WTC11 (cell line): ENCODE results near the gene RAC2. TPM values are rescaled to one million over a fixed set of nuclear protein-coding genes. Genes with fewer than 3 reads are reported as not detected.

Experiments used
- ATAC-seq: fragments of 200-7000 bp; cut with Tn5 transposase; 2 replicates; pipeline ENCODE4 v1.10.0; 2021; ENCODE audit warnings: mild to moderate bottlenecking, moderate library complexity
- CTCF ChIA-PET: fragments of 300-600 bp; sonication (Branson Sonifier 250); formaldehyde crosslinking; loops from one replicate; lab custom pipeline; 2021; ENCODE audit warnings: antibody characterized with exemption; lab: Charles Lee
- POLR2A ChIA-PET: fragments of 350-600 bp; sonication (Branson Sonifier 250); formaldehyde crosslinking; loops from one replicate; lab custom pipeline; 2021; ENCODE audit warnings: antibody characterized with exemption; lab: Charles Lee
- DNase-seq: peaks from one replicate; pipeline ENCODE4 v3.0.0; 2021; ENCODE audit warnings: low spot score
- H3K27ac Mint-ChIP-seq: 2 replicates; pipeline ENCODE4 v1.8.0; 2021; ENCODE audit warnings: mixed read lengths
- H3K27me3 Mint-ChIP-seq: 2 replicates; pipeline ENCODE4 v1.8.0; 2021; ENCODE audit warnings: low read depth, mild to moderate bottlenecking, moderate library complexity, mixed read lengths
- H3K36me3 Mint-ChIP-seq: 2 replicates; pipeline ENCODE4 v1.8.0; 2021; ENCODE audit warnings: mixed read lengths
- H3K4me1 Mint-ChIP-seq: 2 replicates; pipeline ENCODE4 v1.8.0; 2022; ENCODE audit warnings: mixed read lengths
- H3K4me3 Mint-ChIP-seq: 2 replicates; pipeline ENCODE4 v1.8.0; 2021; ENCODE audit warnings: mild to moderate bottlenecking, moderate library complexity, mixed read lengths
- H3K9me3 Mint-ChIP-seq: 2 replicates; pipeline ENCODE4 v1.8.0; 2021; ENCODE audit warnings: mixed read lengths
- CBFB ChIP-seq: sonication (generic); formaldehyde crosslinking; IDR thresholded peaks from 2 replicates; pipeline ENCODE4 v1.8.1; 2022; ENCODE audit warnings: mild to moderate bottlenecking, low read depth, missing genetic modification reagents
- CREB1 ChIP-seq: sonication (generic); formaldehyde crosslinking; IDR thresholded peaks from 2 replicates; pipeline ENCODE4 v1.8.0; 2023; ENCODE audit warnings: mild to moderate bottlenecking, missing genetic modification reagents
- EMX1 ChIP-seq: fragments of 250-450 bp; sonication (Bioruptor Pico); IDR thresholded peaks from 2 replicates; pipeline ENCODE4 v1.8.0; 2021; ENCODE audit warnings: mild to moderate bottlenecking
- FOXJ3 ChIP-seq: sonication (generic); formaldehyde crosslinking; IDR thresholded peaks from 2 replicates; pipeline ENCODE4 v1.9.0; 2021; ENCODE audit warnings: missing genetic modification reagents, mild to moderate bottlenecking, borderline replicate concordance
- FOXP1 ChIP-seq: sonication (generic); formaldehyde crosslinking; IDR thresholded peaks from 2 replicates; pipeline ENCODE4 v1.8.0; 2022; ENCODE audit warnings: missing genetic modification reagents, mild to moderate bottlenecking, moderate library complexity, borderline replicate concordance
- GTF2I ChIP-seq: fragments of 250-450 bp; sonication (Bioruptor Pico); conservative IDR thresholded peaks from 2 replicates; pipeline ENCODE4 v1.4.0; 2021; ENCODE audit warnings: mild to moderate bottlenecking
- IRF2 ChIP-seq: sonication (generic); formaldehyde crosslinking; IDR thresholded peaks from 2 replicates; pipeline ENCODE4 v1.8.0; 2022; ENCODE audit warnings: low read depth, missing genetic modification reagents, borderline replicate concordance
- JAZF1 ChIP-seq: fragments of 250-450 bp; sonication (Bioruptor Pico); IDR thresholded peaks from 2 replicates; pipeline ENCODE4 v1.9.0; 2021; ENCODE audit warnings: moderate library complexity, mild to moderate bottlenecking, inconsistent platforms
- KAT7 ChIP-seq: sonication (generic); formaldehyde crosslinking; IDR thresholded peaks from 2 replicates; pipeline ENCODE4 v1.8.1; 2023; ENCODE audit warnings: missing genetic modification reagents, mild to moderate bottlenecking, borderline replicate concordance
- MXD4 ChIP-seq: fragments of 250-450 bp; sonication (Bioruptor Pico); IDR thresholded peaks from 2 replicates; pipeline ENCODE4 v1.8.0; 2021; ENCODE audit warnings: mild to moderate bottlenecking, moderate library complexity, borderline replicate concordance
- MYBL2 ChIP-seq: sonication (generic); formaldehyde crosslinking; IDR thresholded peaks from 2 replicates; pipeline ENCODE4 v1.8.1; 2023; ENCODE audit warnings: mild to moderate bottlenecking, moderate library complexity, missing genetic modification reagents
- NFE2L1 ChIP-seq: sonication (generic); formaldehyde crosslinking; IDR thresholded peaks from 2 replicates; pipeline ENCODE4 v1.8.1; 2023; ENCODE audit warnings: missing genetic modification reagents
- NR1H2 ChIP-seq: sonication (generic); formaldehyde crosslinking; IDR thresholded peaks from 2 replicates; pipeline ENCODE4 v1.9.0; 2021; ENCODE audit warnings: mild to moderate bottlenecking, moderate library complexity, missing genetic modification reagents
- NR2C2 ChIP-seq: sonication (generic); formaldehyde crosslinking; IDR thresholded peaks from 2 replicates; pipeline ENCODE4 v1.8.0; 2022; ENCODE audit warnings: mild to moderate bottlenecking, missing genetic modification reagents
- RELA ChIP-seq: sonication (generic); formaldehyde crosslinking; IDR thresholded peaks from 2 replicates; pipeline ENCODE4 v1.8.1; 2022; ENCODE audit warnings: missing genetic modification reagents, mild to moderate bottlenecking, borderline replicate concordance
- SP1 ChIP-seq: sonication (generic); formaldehyde crosslinking; conservative IDR thresholded peaks from 2 replicates; pipeline ENCODE4 v1.8.1; 2022; ENCODE audit warnings: missing genetic modification reagents
- TEAD1 ChIP-seq: sonication (generic); formaldehyde crosslinking; IDR thresholded peaks from 2 replicates; pipeline ENCODE4 v1.8.0; 2022; ENCODE audit warnings: mild to moderate bottlenecking, missing genetic modification reagents
- TEAD4 ChIP-seq: sonication (generic); formaldehyde crosslinking; IDR thresholded peaks from 2 replicates; pipeline ENCODE4 v1.8.0; 2022; ENCODE audit warnings: mild to moderate bottlenecking, missing genetic modification reagents
- TP53 ChIP-seq: sonication (generic); formaldehyde crosslinking; IDR thresholded peaks from 2 replicates; pipeline ENCODE4 v1.8.1; 2023; ENCODE audit warnings: mild to moderate bottlenecking, missing genetic modification reagents
- ZNF232 ChIP-seq: sonication (generic); formaldehyde crosslinking; IDR thresholded peaks from 2 replicates; pipeline ENCODE4 v1.8.0; 2022; ENCODE audit warnings: mild to moderate bottlenecking, missing genetic modification reagents
- ZNF416 ChIP-seq: fragments of 250-450 bp; sonication (Bioruptor Pico); IDR thresholded peaks from 2 replicates; pipeline ENCODE4 v1.9.0; 2021; ENCODE audit warnings: mild to moderate bottlenecking, inconsistent platforms
- total RNA-seq: library from RNA; stranded (reverse); gene quantifications from 3 replicates; pipeline ENCODE4 v1.2.3, GENCODE V29; 2021
- TF ChIP-seq, protein P1 (sequence below): sonication (generic); formaldehyde crosslinking; IDR thresholded peaks from 2 replicates; pipeline ENCODE4 v1.8.0; 2023; ENCODE audit warnings: missing genetic modification reagents
- TF ChIP-seq, protein P2 (sequence below): fragments of 250-450 bp; sonication (Bioruptor Pico); IDR thresholded peaks from 2 replicates; pipeline ENCODE4 v1.8.0; 2021; ENCODE audit warnings: mild to moderate bottlenecking
- TF ChIP-seq, protein P3 (sequence below): sonication (generic); formaldehyde crosslinking; IDR thresholded peaks from 2 replicates; pipeline ENCODE4 v1.8.1; 2023; ENCODE audit warnings: mild to moderate bottlenecking, moderate library complexity, missing genetic modification reagents
- TF ChIP-seq, protein P4 (sequence below): sonication (generic); formaldehyde crosslinking; IDR thresholded peaks from 2 replicates; pipeline ENCODE4 v1.8.1; 2022; ENCODE audit warnings: mild to moderate bottlenecking, missing genetic modification reagents, moderate library complexity, borderline replicate concordance
- TF ChIP-seq, protein P5 (sequence below): fragments of 250-450 bp; sonication (Bioruptor Pico); IDR thresholded peaks from 2 replicates; pipeline ENCODE4 v1.9.0; 2021; ENCODE audit warnings: mild to moderate bottlenecking
- TF ChIP-seq, protein P6 (sequence below): fragments of 250-450 bp; sonication (Bioruptor Pico); conservative IDR thresholded peaks from 2 replicates; pipeline ENCODE4 v1.9.0; 2021; ENCODE audit warnings: mild to moderate bottlenecking
- TF ChIP-seq, protein P7 (sequence below): fragments of 250-450 bp; sonication (Bioruptor Pico); IDR thresholded peaks from 2 replicates; pipeline ENCODE4 v1.9.0; 2021; ENCODE audit warnings: moderate library complexity, mild to moderate bottlenecking, inconsistent platforms, borderline replicate concordance

The RAC2 gene
- total RNA-seq, 1 experiment from 2014 or later = 3.6 TPM

DNA sequence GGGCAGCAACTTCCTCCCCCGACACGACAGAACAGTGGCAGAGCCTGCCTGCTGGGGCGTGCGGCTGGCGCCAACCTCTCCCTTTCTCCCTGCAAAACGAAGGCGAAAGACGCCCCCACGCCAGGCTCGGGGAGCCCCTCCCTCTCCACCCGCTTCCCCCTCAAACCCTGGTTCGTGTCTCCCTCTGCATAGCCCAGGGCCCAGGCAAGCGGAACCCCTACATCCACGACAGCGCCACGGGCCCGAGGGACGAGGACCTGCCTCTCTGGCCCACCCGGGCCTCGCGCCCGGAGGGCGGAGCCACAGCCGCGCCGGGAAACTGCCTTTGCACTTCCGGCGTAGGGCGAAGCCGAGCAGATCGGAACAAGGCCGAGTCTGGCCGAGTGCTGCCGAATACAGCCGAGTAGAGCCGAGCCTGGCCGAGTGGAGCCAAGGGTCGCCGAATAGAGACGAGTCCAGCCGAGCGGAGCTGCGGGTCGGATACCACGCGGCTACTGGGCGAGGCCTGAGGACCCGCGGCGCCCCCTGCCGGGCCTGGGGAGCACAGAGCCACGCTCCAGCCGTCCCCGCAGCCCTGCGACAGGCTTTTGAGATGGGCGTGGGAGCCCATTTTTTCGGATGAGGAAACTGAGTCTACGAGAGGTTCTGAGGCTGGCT lies 44.8 kb downstream of the RAC2 start:
- ATAC-seq (peak; percentile 99), DNase-seq (peak; percentile 99)
- H3K4me1 Mint-ChIP-seq = peaks cover 33% of the 10 kb centered on the region
- no peaks in the 10 kb centered on the region for H3K9me3 Mint-ChIP-seq
- POLR2A ChIA-PET = interaction anchor here (1.3 kb wide), 1 partner anchor 12 kb away, joined by 4 read pairs; the partner anchor contains the start of gene C1QTNF6
- 0 out of 2 replicates have a peak, but pooled peaks cover 3% of the 10 kb centered on the region for H3K27me3 Mint-ChIP-seq
- CTCF ChIA-PET = interaction anchor here (0.6 to 4.9 kb wide), 64 partner anchors 9 to 638 kb away, joined by 3 to 68 read pairs (median 6); partner anchors contain the start of genes C1QTNF6, IL2RB, KCTD17 and MFNG
- no peak overlapping the region for H3K27ac Mint-ChIP-seq
- H3K4me3 Mint-ChIP-seq = peak overlapping the region; percentile 70
- H3K36me3 Mint-ChIP-seq = no peaks in the 10 kb centered on the region
- TF ChIP-seq MYBL2 (CRISPR knock-in tag) (peak; percentile 74; the same call in 1 of the 2 replicates), NR1H2 (no peak), NR2C2 (CRISPR knock-in tag) (no peak), RELA (no peak; the same call in 1 of the 2 replicates), KAT7 (0 out of 2 replicates have a peak, but pooled peaks have one; percentile 64), EMX1 (no peak), SP1 (CRISPR knock-in tag) (peak; percentile 67), TP53 (no peak), IRF2 (no peak), ZNF416 (CRISPR knock-in tag) (no peak), MXD4 (CRISPR knock-in tag) (no peak), CREB1 (CRISPR knock-in tag) (no peak), NFE2L1 (CRISPR knock-in tag) (0 out of 2 replicates have a peak, but pooled peaks have one; percentile 41), FOXP1 (CRISPR knock-in tag) (peak; percentile 77; the same call in 1 of the 2 replicates), FOXJ3 (CRISPR knock-in tag) (no peak), TEAD4 (CRISPR knock-in tag) (no peak), ZNF232 (peak; percentile 18; the same call in 1 of the 2 replicates), TEAD1 (CRISPR knock-in tag) (peak; percentile 69), JAZF1 (no peak), CBFB (CRISPR knock-in tag) (peak; percentile 47; the same call in 1 of the 2 replicates), GTF2I (CRISPR knock-in tag) (no peak; the same call in 1 of the 2 replicates)
- TF ChIP-seq, protein P1, sequence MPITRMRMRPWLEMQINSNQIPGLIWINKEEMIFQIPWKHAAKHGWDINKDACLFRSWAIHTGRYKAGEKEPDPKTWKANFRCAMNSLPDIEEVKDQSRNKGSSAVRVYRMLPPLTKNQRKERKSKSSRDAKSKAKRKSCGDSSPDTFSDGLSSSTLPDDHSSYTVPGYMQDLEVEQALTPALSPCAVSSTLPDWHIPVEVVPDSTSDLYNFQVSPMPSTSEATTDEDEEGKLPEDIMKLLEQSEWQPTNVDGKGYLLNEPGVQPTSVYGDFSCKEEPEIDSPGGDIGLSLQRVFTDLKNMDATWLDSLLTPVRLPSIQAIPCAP (CRISPR knock-in tag) = no peak
- TF ChIP-seq, protein P2, sequence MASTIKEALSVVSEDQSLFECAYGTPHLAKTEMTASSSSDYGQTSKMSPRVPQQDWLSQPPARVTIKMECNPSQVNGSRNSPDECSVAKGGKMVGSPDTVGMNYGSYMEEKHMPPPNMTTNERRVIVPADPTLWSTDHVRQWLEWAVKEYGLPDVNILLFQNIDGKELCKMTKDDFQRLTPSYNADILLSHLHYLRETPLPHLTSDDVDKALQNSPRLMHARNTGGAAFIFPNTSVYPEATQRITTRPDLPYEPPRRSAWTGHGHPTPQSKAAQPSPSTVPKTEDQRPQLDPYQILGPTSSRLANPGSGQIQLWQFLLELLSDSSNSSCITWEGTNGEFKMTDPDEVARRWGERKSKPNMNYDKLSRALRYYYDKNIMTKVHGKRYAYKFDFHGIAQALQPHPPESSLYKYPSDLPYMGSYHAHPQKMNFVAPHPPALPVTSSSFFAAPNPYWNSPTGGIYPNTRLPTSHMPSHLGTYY (CRISPR knock-in tag) = no peak
- TF ChIP-seq, protein P3, sequence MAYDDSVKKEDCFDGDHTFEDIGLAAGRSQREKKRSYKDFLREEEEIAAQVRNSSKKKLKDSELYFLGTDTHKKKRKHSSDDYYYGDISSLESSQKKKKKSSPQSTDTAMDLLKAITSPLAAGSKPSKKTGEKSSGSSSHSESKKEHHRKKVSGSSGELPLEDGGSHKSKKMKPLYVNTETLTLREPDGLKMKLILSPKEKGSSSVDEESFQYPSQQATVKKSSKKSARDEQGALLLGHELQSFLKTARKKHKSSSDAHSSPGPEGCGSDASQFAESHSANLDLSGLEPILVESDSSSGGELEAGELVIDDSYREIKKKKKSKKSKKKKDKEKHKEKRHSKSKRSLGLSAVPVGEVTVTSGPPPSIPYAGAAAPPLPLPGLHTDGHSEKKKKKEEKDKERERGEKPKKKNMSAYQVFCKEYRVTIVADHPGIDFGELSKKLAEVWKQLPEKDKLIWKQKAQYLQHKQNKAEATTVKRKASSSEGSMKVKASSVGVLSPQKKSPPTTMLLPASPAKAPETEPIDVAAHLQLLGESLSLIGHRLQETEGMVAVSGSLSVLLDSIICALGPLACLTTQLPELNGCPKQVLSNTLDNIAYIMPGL (CRISPR knock-in tag) = peak; percentile 78
- TF ChIP-seq, protein P4, sequence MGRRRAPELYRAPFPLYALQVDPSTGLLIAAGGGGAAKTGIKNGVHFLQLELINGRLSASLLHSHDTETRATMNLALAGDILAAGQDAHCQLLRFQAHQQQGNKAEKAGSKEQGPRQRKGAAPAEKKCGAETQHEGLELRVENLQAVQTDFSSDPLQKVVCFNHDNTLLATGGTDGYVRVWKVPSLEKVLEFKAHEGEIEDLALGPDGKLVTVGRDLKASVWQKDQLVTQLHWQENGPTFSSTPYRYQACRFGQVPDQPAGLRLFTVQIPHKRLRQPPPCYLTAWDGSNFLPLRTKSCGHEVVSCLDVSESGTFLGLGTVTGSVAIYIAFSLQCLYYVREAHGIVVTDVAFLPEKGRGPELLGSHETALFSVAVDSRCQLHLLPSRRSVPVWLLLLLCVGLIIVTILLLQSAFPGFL = no peak
- TF ChIP-seq, protein P5, sequence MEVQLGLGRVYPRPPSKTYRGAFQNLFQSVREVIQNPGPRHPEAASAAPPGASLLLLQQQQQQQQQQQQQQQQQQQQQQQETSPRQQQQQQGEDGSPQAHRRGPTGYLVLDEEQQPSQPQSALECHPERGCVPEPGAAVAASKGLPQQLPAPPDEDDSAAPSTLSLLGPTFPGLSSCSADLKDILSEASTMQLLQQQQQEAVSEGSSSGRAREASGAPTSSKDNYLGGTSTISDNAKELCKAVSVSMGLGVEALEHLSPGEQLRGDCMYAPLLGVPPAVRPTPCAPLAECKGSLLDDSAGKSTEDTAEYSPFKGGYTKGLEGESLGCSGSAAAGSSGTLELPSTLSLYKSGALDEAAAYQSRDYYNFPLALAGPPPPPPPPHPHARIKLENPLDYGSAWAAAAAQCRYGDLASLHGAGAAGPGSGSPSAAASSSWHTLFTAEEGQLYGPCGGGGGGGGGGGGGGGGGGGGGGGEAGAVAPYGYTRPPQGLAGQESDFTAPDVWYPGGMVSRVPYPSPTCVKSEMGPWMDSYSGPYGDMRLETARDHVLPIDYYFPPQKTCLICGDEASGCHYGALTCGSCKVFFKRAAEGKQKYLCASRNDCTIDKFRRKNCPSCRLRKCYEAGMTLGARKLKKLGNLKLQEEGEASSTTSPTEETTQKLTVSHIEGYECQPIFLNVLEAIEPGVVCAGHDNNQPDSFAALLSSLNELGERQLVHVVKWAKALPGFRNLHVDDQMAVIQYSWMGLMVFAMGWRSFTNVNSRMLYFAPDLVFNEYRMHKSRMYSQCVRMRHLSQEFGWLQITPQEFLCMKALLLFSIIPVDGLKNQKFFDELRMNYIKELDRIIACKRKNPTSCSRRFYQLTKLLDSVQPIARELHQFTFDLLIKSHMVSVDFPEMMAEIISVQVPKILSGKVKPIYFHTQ (CRISPR knock-in tag) = no peak
- TF ChIP-seq, protein P6, sequence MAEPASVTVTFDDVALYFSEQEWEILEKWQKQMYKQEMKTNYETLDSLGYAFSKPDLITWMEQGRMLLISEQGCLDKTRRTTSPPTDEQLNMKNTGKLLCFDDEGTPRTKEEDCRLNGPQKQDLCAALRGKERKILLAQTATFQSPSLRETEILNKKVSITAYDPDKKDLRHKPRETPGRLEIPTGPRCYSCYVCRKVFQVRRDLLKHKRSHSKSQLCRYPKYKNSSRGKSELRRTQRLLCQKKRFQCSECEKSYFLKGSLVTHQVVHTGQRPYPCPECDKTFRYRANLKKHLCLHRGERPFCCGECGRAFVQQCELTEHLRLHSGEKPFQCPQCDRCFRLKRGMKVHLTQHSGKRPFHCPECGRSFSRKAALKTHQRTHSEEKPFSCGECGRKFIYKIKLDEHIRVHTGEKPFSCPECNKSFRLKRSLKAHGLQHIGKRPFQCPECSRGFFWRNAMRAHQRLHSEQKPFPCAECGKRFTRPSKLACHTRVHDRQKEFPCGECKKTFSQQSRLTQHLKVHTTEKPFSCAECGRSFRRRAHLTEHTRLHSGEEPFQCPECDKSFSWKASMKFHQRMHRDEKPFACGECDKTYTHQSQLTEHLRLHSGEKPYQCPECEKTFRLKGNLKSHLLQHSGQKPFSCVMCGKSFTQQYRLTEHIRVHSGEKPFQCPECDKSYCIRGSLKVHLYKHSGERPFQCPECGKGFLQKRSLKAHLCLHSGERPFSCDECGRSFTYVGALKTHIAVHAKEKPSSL (CRISPR knock-in tag) = no peak
- TF ChIP-seq, protein P7, sequence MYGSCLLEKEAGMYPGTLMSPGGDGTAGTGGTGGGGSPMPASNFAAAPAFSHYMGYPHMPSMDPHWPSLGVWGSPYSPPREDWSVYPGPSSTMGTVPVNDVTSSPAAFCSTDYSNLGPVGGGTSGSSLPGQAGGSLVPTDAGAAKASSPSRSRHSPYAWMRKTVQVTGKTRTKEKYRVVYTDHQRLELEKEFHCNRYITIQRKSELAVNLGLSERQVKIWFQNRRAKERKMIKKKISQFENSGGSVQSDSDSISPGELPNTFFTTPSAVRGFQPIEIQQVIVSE = no peak
